Psoas muscle (tissue), 8 donors: ENCODE measurements around the gene RPS26. TPM values are rescaled to one million over a fixed set of nuclear protein-coding genes. Genes with fewer than 3 reads are reported as not detected.
"Not testable (repeated sequence)": the region's sequence is repeated elsewhere in the genome, so short reads cannot be mapped to it uniquely, and the experiment has no call there.

Experiments used
- ATAC-seq, 4 donors: fragments of 200-7000 bp; cut with Tn5 transposase; one replicate each; pipeline ENCODE4 v1.9.1; 2020; ENCODE audit warnings: moderate library complexity in 3 of 4, mild to moderate bottlenecking in 2 of 4
- DNase-seq, 2 donors: peaks; one replicate each; pipeline ENCODE4 v3.0.0-alpha.2; 2020
- H3K27ac ChIP-seq: fragments of 200-600 bp; one replicate; pipeline ENCODE4 v1.8.0; 2022
- H3K27me3 ChIP-seq, 3 donors: fragments of 200-600 bp in 1 of 3; one replicate each; pipeline versions ENCODE4 v1.6.1 to v1.8.0; 2013 to 2022; ENCODE audit warnings: low read length in 2 of 3, mild to moderate bottlenecking in 2 of 3, moderate library complexity in 1 of 3; ENCODE audit not compliant: insufficient read depth in 3 of 3
- H3K36me3 ChIP-seq, 2 donors: fragments of 200-600 bp in 1 of 2; one replicate each; pipeline versions ENCODE4 v1.6.1 to v1.8.0; 2013 to 2022; ENCODE audit warnings: low read depth in 1 of 2, mild to moderate bottlenecking in 1 of 2, moderate library complexity in 1 of 2; ENCODE audit not compliant: insufficient read depth in 1 of 2
- H3K4me1 ChIP-seq: fragments of 200-600 bp; one replicate; pipeline ENCODE4 v1.8.0; 2022
- H3K4me3 ChIP-seq: fragments of 200-600 bp; one replicate; pipeline ENCODE4 v1.8.0; 2022; ENCODE audit warnings: mild to moderate bottlenecking
- H3K9me3 ChIP-seq: fragments of 200-600 bp; one replicate; pipeline ENCODE4 v1.8.0; 2022
- CTCF ChIP-seq: fragments of 200-600 bp; IDR thresholded peaks from one replicate; pipeline ENCODE4 v1.8.0; 2022; ENCODE audit warnings: antibody characterized with exemption
- WGBS, 3 donors: extraction: QIAGEN DNeasy Blood & Tissue Kit; methylation state at CpG; one replicate each; pipeline versions ENCODE4 v1.1.6 to v1.1.7; 2013; 5-methylcytosine and 5-hydroxymethylcytosine counted together
- intact Hi-C, 2 donors: fragments of 100-400 bp; cut with DNase I; formaldehyde crosslinking; loops; one replicate each; pipeline versions ENCODE4 v1.11.0 to v1.14.2; 2022
- polyA plus RNA-seq, 3 donors: library from polyadenylated mRNA; stranded (reverse); fragments of 200-250 nt; gene quantifications; one replicate each; pipeline ENCODE4 v1.2.3, GENCODE V29; 2013
- total RNA-seq, 4 donors: library from RNA; stranded (reverse); fragmentation: NEBNext Ultra II Directional in 2 of 4; extraction: Animal tissue kit (Norgen Biotek cat#: 25700) in 2 of 4; gene quantifications; one replicate each; pipeline versions ENCODE4 v1.2.1 to v1.2.4, GENCODE V29; 2021 to 2023
- donor health status: healthy with polysubstance abuse.
- donor health status: DM: no; HTN: no; CAD: no; lungs with moderate emphysema.
- donor health status: Bipolar disorder and iron deficiency.
- donor health status: healthy.
- donor health status: DM: yes; HTN: yes; CAD: no.
- donor health status: DM: no; HTN: no; CAD: no.
- donor health status: DM: no; HTN: no; CAD: no.
- donor health status: DM: yes; HTN: yes; CAD: no.

RPS26 gene
- total and polyA plus RNA-seq, 7 donors = 16.6 to 1,360 (median 49.8) TPM

GRCh38 chr12:56038022-56038655 lies 3.6 kb upstream of the RPS26 start:
- DNase-seq = no peak
- H3K4me3 ChIP-seq = no peak overlapping the region
- ATAC-seq = no peak
- WGBS, 3 donors = 38 to 52% (median 46%) methylated on average over 2 of the region's 2 CpGs
- H3K4me1 ChIP-seq = peaks cover 10% of the 10 kb centered on the region
- no peaks in the 10 kb centered on the region for H3K27me3 ChIP-seq
- TF ChIP-seq CTCF = no peak
- no peaks in the 10 kb centered on the region for H3K9me3 ChIP-seq
- peaks cover 2 to 44% of the 10 kb centered on the region in 2 donors for H3K36me3 ChIP-seq
- no peak overlapping the region for H3K27ac ChIP-seq
- intact Hi-C loops = loop anchor here in 1 of 2 donors (5.0 kb wide), 1 partner anchor 41 kb away; the partner anchor contains the start of gene SUOX

- ATAC-seq (no peak), DNase-seq (no peak)
- Histone ChIP-seq H3K4me3 (no peak overlapping the region), H3K36me3 (peaks cover 5 to 46% of the 10 kb centered on the region in 2 donors), H3K9me3 (no peaks in the 10 kb centered on the region), H3K4me1 (peaks cover 17% of the 10 kb centered on the region), H3K27me3 (no peaks in the 10 kb centered on the region), H3K27ac (no peak overlapping the region)
- intact Hi-C loops = loop anchor here in 1 of 2 donors (2.0 kb wide), 1 partner anchor 43 kb away; the partner anchor contains the start of gene SUOX
- WGBS, 3 donors = 89 to 100% (median 91%) methylated on average over 1 of the region's 1 CpG
- no peak for TF ChIP-seq CTCF
Measured at GRCh38 chr12:56040151-56040550, 1.6 kb upstream of the RPS26 start.

GRCh38 chr12:56040963-56041551 lies 661 bp upstream of the RPS26 start:
- intact Hi-C loops = loop anchor here in 1 of 2 donors (2.0 kb wide), 1 partner anchor 44 kb away; the partner anchor contains the start of gene SUOX
- Histone ChIP-seq H3K9me3 (no peaks in the 10 kb centered on the region), H3K4me3 (peak overlapping the region; percentile 93), H3K27me3 (no peaks in the 10 kb centered on the region), H3K27ac (peak overlapping the region; percentile 99), H3K4me1 (peaks cover 17% of the 10 kb centered on the region), H3K36me3 (peaks cover 7 to 45% of the 10 kb centered on the region in 2 donors)
- 64 to 66% (median 64%) methylated on average over 14 of the region's 14 CpGs for WGBS, 3 donors
- no peak for ATAC-seq
- no peak for DNase-seq
- no peak for TF ChIP-seq CTCF

- peaks cover 17% of the 10 kb centered on the region for H3K4me1 ChIP-seq
- intact Hi-C loops, DNase-seq, H3K27me3 ChIP-seq, H3K9me3 ChIP-seq: not testable (repeated sequence)
- WGBS, 3 donors = 0 to 5% (median 1%) methylated on average over 17 to 20 of the region's 20 CpGs
- peak overlapping the region; percentile 99 for H3K27ac ChIP-seq
- ATAC-seq = peak in 1 of 4 donors; percentile 37
- H3K36me3 ChIP-seq = peaks cover 7 to 35% of the 10 kb centered on the region in 2 donors
- H3K4me3 ChIP-seq = peak overlapping the region; percentile 93
Measured at GRCh38 chr12:56042430-56042813, 704 bp downstream of the RPS26 start.

GRCh38 chr12:56042843-56043242 lies 1.1 kb downstream of the RPS26 start:
- 37 to 43% (median 40%) methylated on average over 9 of the region's 9 CpGs for WGBS, 3 donors
- peaks cover 7 to 35% of the 10 kb centered on the region in 2 donors for H3K36me3 ChIP-seq
- H3K27ac ChIP-seq = peak overlapping the region; percentile 99
- H3K4me1 ChIP-seq = peaks cover 17% of the 10 kb centered on the region
- ATAC-seq (no peak), DNase-seq (no peak)
- H3K4me3 ChIP-seq = peak overlapping the region; percentile 93
- no peaks in the 10 kb centered on the region for H3K27me3 ChIP-seq
- intact Hi-C loops = no loop called here
- no peak for TF ChIP-seq CTCF
- H3K9me3 ChIP-seq = no peaks in the 10 kb centered on the region
